HEK293T (cell line): Measurements from ENCODE around the gene CC2D2A.

Experiments
- CTCF ChIA-PET: fragments of 350-600 bp; formaldehyde crosslinking; extraction: SDS; loops from one replicate; lab custom pipeline; 2021; ENCODE audit warnings: antibody characterized with exemption, inconsistent platforms; lab: Yijun Ruan, JAX
- POLR2A ChIA-PET: fragments of 350-600 bp; formaldehyde crosslinking; extraction: SDS; loops from one replicate; lab custom pipeline; 2020; ENCODE audit warnings: antibody characterized with exemption, inconsistent platforms; lab: Yijun Ruan, JAX
- DNase-seq: peaks from one replicate; pipeline ENCODE4 v3.0.0; 2012; ENCODE audit warnings: mixed read lengths; ENCODE audit errors: extremely low spot score
- ARNT ChIP-seq: fragments of 450-650 bp; IDR thresholded peaks from 2 replicates; pipeline ENCODE4 v1.6.1; 2017; ENCODE audit warnings: mild to moderate bottlenecking
- BHLHE40 ChIP-seq: fragments of 450-650 bp; IDR thresholded peaks from 2 replicates; pipeline ENCODE4 v1.6.1; 2016; ENCODE audit warnings: mild to moderate bottlenecking, moderate library complexity, borderline replicate concordance
- CTBP1 ChIP-seq: fragments of 450-650 bp; IDR thresholded peaks from 2 replicates; pipeline ENCODE4 v1.6.1; 2016; ENCODE audit warnings: borderline replicate concordance
- ELF4 ChIP-seq: fragments of 450-650 bp; IDR thresholded peaks from 2 replicates; pipeline ENCODE4 v1.6.1; 2017; ENCODE audit warnings: antibody characterized with exemption
- FOXA1 ChIP-seq: fragments of 450-650 bp; IDR thresholded peaks from 2 replicates; pipeline ENCODE4 v1.6.1; 2016; ENCODE audit warnings: mild to moderate bottlenecking
- FOXK2 ChIP-seq: fragments of 450-650 bp; IDR thresholded peaks from 2 replicates; pipeline ENCODE4 v1.6.1; 2016; ENCODE audit warnings: mild to moderate bottlenecking
- FOXM1 ChIP-seq: fragments of 450-650 bp; IDR thresholded peaks from 2 replicates; pipeline ENCODE4 v1.6.1; 2017; ENCODE audit warnings: mild to moderate bottlenecking, borderline replicate concordance
- HDGF ChIP-seq: fragments of 450-650 bp; IDR thresholded peaks from 2 replicates; pipeline ENCODE4 v1.6.1; 2017; ENCODE audit warnings: antibody characterized with exemption, borderline replicate concordance
- L3MBTL2 ChIP-seq: fragments of 450-650 bp; conservative IDR thresholded peaks from 2 replicates; pipeline ENCODE4 v1.6.1; 2016; ENCODE audit warnings: mild to moderate bottlenecking
- LEF1 ChIP-seq: fragments of 450-650 bp; IDR thresholded peaks from 2 replicates; pipeline ENCODE4 v1.6.1; 2017; ENCODE audit warnings: mild to moderate bottlenecking, borderline replicate concordance
- NFRKB ChIP-seq: fragments of 450-650 bp; IDR thresholded peaks from 2 replicates; pipeline ENCODE4 v1.6.1; 2016; ENCODE audit warnings: mild to moderate bottlenecking, moderate library complexity
- SP1 ChIP-seq: fragments of 450-650 bp; IDR thresholded peaks from 2 replicates; pipeline ENCODE4 v1.6.1; 2017
- SUZ12 ChIP-seq: fragments of 450-650 bp; IDR thresholded peaks from 2 replicates; pipeline ENCODE4 v1.6.1; 2016; ENCODE audit warnings: mild to moderate bottlenecking
- TARDBP ChIP-seq: fragments of 450-650 bp; IDR thresholded peaks from 2 replicates; pipeline ENCODE4 v1.6.1; 2016
- ZNF384 ChIP-seq: fragments of 450-650 bp; IDR thresholded peaks from 2 replicates; pipeline ENCODE4 v1.6.1; 2016
- TF ChIP-seq, protein P1 (sequence below): fragments of 450-650 bp; IDR thresholded peaks from 2 replicates; pipeline ENCODE4 v1.6.1; 2016

CC2D2A gene

DNA sequence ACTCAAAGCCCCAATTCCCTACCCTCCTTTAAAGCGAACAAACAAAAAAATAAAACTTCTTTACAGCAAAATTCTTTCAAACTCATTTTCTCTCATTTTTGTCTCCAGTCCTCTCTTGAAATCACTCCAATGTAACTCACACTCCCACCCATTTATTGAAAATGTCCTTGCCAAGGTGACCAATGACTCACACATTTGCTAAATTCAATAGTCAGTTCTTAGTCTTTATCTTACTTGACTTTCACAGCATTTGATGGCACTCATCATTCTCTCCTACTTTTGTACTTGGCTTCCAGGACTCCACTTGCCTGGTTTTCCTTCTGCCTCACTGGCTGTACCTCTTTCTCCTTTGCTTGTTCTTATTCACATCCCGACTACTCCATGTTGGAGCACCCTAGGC is 19.9 kb downstream of the CC2D2A start:
- ChIA-PET CTCF (no interaction called here), POLR2A (no interaction called here)
- no peak for DNase-seq
- no peak for TF ChIP-seq NFRKB
- no peak for TF ChIP-seq FOXM1
- TF ChIP-seq LEF1 = no peak
- TF ChIP-seq SUZ12 = no peak
- no peak for TF ChIP-seq ELF4
- TF ChIP-seq, protein P1, sequence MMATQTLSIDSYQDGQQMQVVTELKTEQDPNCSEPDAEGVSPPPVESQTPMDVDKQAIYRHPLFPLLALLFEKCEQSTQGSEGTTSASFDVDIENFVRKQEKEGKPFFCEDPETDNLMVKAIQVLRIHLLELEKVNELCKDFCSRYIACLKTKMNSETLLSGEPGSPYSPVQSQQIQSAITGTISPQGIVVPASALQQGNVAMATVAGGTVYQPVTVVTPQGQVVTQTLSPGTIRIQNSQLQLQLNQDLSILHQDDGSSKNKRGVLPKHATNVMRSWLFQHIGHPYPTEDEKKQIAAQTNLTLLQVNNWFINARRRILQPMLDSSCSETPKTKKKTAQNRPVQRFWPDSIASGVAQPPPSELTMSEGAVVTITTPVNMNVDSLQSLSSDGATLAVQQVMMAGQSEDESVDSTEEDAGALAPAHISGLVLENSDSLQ = no peak
- no peak for TF ChIP-seq ARNT
- TF ChIP-seq SP1 = no peak
- no peak for TF ChIP-seq BHLHE40
- no peak for TF ChIP-seq HDGF
- no peak for TF ChIP-seq CTBP1
- TF ChIP-seq L3MBTL2 = no peak

DNA sequence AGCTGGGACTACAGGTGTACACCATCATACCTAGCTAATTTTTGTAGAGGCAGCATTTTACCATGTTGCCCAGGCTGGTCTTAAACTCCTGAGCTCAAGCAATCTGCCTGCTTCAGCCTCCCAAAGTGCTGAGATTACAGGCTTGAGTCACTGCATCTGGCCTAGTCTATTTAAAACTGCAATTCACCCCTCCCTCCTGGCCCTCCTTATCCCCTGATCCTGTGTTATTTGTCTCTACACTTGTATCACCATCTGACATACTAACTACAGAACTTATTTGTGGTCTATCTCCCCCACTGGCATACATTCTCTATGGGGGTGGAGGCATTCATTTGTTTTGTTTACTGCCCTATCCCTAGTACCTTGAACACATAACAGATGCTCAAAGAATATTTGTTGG is 23.7 kb downstream of the CC2D2A start:
- TF ChIP-seq NFRKB (no peak), FOXM1 (no peak), FOXK2 (no peak), CTBP1 (no peak), BHLHE40 (no peak), LEF1 (no peak), ZNF384 (no peak), TARDBP (no peak), FOXA1 (no peak), HDGF (no peak), L3MBTL2 (no peak), SP1 (no peak)
- TF ChIP-seq, protein P1 = no peak
- CTCF ChIA-PET = no interaction called here
- POLR2A ChIA-PET = no interaction called here
- DNase-seq = no peak

- ChIA-PET CTCF (no interaction called here), POLR2A (no interaction called here)
- no peak for TF ChIP-seq LEF1
- no peak for TF ChIP-seq FOXM1
- no peak for TF ChIP-seq SP1
- no peak for TF ChIP-seq FOXA1
- TF ChIP-seq TARDBP = no peak
- TF ChIP-seq, protein P1 = no peak
- TF ChIP-seq SUZ12 = no peak
- no peak for TF ChIP-seq ARNT
- no peak for TF ChIP-seq FOXK2
- TF ChIP-seq ELF4 = no peak
- DNase-seq = no peak
Measured at GRCh38 chr4:15495621-15496020, 25.9 kb downstream of the CC2D2A start.

GRCh38 chr4:15498356-15498755 is 28.7 kb downstream of the CC2D2A start:
- no peak for TF ChIP-seq LEF1
- TF ChIP-seq CTBP1 = no peak
- TF ChIP-seq SUZ12 = no peak
- ChIA-PET CTCF (no interaction called here), POLR2A (no interaction called here)
- no peak for DNase-seq

DNA sequence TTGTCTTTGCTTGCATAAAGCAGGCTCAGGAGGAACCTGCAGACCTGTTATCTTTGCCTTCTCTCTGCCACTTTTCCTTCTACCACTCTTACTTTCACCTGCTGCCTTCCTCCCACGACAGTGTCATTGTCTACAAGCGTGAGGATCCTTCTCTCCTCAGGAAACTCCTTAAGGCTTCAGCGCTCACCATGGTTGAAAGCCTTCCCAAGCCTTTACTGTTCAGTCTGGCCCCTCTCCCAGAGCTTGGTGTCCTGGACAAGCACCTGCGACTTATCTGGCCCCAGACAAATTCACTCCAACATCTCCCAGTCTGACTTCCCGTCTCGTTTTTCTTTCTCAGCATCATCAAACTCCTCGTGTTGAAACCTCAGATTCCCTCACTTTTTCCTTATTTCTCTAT is 31.0 kb downstream of the CC2D2A start:
- POLR2A ChIA-PET = no interaction called here

DNA sequence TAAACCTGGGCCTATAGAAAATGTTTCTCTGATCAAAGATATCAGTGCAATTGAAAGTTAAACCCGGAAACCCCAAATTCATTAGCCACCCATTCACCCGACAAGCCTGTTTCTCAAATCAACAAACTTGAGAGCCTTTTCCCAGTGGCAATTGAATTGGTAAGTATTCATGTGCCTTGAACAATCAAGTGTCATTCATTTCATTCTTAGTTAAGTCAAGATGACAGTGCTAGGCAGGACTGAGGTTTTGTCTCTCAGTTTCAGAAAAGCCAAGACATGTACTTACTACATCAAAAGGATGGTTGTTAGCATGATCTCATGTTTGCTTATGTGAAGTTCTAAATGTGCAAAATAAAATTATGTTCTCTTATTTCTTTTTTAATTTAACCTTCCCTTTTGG is 32.3 kb downstream of the CC2D2A start:
- DNase-seq = no peak
- TF ChIP-seq NFRKB = no peak
- no peak for TF ChIP-seq ELF4
- no peak for TF ChIP-seq TARDBP
- ChIA-PET CTCF (no interaction called here), POLR2A (no interaction called here)

More for the DNA sequence above, 31.0 kb downstream of the CC2D2A start:
- DNase-seq = no peak
- CTCF ChIA-PET = no interaction called here
- TF ChIP-seq LEF1 = no peak
- no peak for TF ChIP-seq SUZ12
- no peak for TF ChIP-seq BHLHE40
- TF ChIP-seq FOXA1 = no peak
- no peak for TF ChIP-seq CTBP1
- TF ChIP-seq FOXM1 = no peak
- no peak for TF ChIP-seq ARNT
- no peak for TF ChIP-seq HDGF
- TF ChIP-seq, protein P1 = no peak
- no peak for TF ChIP-seq L3MBTL2
- no peak for TF ChIP-seq ZNF384
- no peak for TF ChIP-seq TARDBP
